Neural cell (in vitro differentiated cells): Measurements from ENCODE around the gene GOLM1. TPM values are rescaled to one million over a fixed set of nuclear protein-coding genes. Genes with fewer than 3 reads are reported as not detected.

ENCODE experiments used
- H2AFZ ChIP-seq: fragments of 200-600, 300-800 bp; sonication (generic), shearing (Covaris generic); 2 replicates; pipeline ENCODE4 v1.6.0; 2014; ENCODE audit warnings: low read depth, mild to moderate bottlenecking, antibody characterized with exemption, low read length, moderate library complexity
- H3F3A ChIP-seq: fragments of 200-600 bp; shearing (Covaris generic); 2 replicates; pipeline ENCODE4 v1.6.1; 2016; ENCODE audit warnings: mild to moderate bottlenecking, moderate library complexity, mixed read lengths, antibody characterized with exemption, low read length; ENCODE audit not compliant: insufficient read depth, poor library complexity, severe bottlenecking
- H3K27ac ChIP-seq: fragments of 200-600, 300-800 bp; sonication (generic), shearing (Covaris generic); 2 replicates; pipeline ENCODE4 v1.5.1; 2014; ENCODE audit warnings: mild to moderate bottlenecking, low read length, moderate library complexity
- H3K27me3 ChIP-seq: fragments of 300-800, 200-600 bp; sonication (generic), shearing (Covaris generic); 2 replicates; pipeline ENCODE4 v1.6.0; 2014; ENCODE audit warnings: mild to moderate bottlenecking, low read depth, low read length, moderate library complexity; ENCODE audit not compliant: insufficient read depth
- H3K36me3 ChIP-seq: fragments of 300-800, 200-600 bp; sonication (generic), shearing (Covaris generic); 2 replicates; pipeline ENCODE4 v1.5.1; 2014; ENCODE audit warnings: mild to moderate bottlenecking, antibody characterized with exemption, low read length, moderate library complexity; ENCODE audit not compliant: insufficient read depth
- H3K4me2 ChIP-seq: fragments of 300-800, 200-600 bp; sonication (generic), shearing (Covaris generic); 2 replicates; pipeline ENCODE4 v1.6.0; 2014; ENCODE audit warnings: mild to moderate bottlenecking, low read length
- H3K4me3 ChIP-seq: fragments of 300-800, 200-600 bp; sonication (generic), shearing (Covaris generic); 2 replicates; pipeline ENCODE4 v1.5.1; 2014; ENCODE audit warnings: mild to moderate bottlenecking, low read length, moderate library complexity
- H3K79me2 ChIP-seq: fragments of 200-600 bp; shearing (Covaris generic); replicated peaks from 2 replicates; pipeline ENCODE4 v1.6.0; 2014; ENCODE audit warnings: mild to moderate bottlenecking, low read length, moderate library complexity; ENCODE audit not compliant: insufficient read depth
- H3K9ac ChIP-seq: fragments of 300-800, 200-600 bp; sonication (generic), shearing (Covaris generic); 2 replicates; pipeline ENCODE4 v1.6.1; 2016; ENCODE audit warnings: mild to moderate bottlenecking, low read length, mixed read lengths
- H3K9me2 ChIP-seq: fragments of 200-600 bp; shearing (Covaris generic); 2 replicates; pipeline ENCODE4 v1.6.1; 2016; ENCODE audit warnings: mild to moderate bottlenecking, low read length, mixed read lengths; ENCODE audit not compliant: insufficient read depth
- H3K9me3 ChIP-seq: fragments of 200-600, 300-800 bp; sonication (generic), shearing (Covaris generic); 2 replicates; pipeline ENCODE4 v1.6.1; 2016; ENCODE audit warnings: mild to moderate bottlenecking, mixed run types, low read length, moderate library complexity, mixed read lengths
- H4K20me1 ChIP-seq: fragments of 200-600 bp; shearing (Covaris generic); 2 replicates; pipeline ENCODE4 v1.6.1; 2016; ENCODE audit warnings: mild to moderate bottlenecking, mixed run types; ENCODE audit not compliant: insufficient read depth
- EP300 ChIP-seq: fragments of 450-650 bp; conservative IDR thresholded peaks from 2 replicates; pipeline ENCODE4 v1.6.1; 2014; ENCODE audit warnings: antibody characterized with exemption, mild to moderate bottlenecking, moderate library complexity; ENCODE audit not compliant: poor library complexity, severe bottlenecking
- EZH2 ChIP-seq: fragments of 200-600, 300-800 bp; shearing (Covaris generic), sonication (generic); IDR thresholded peaks from 2 replicates; pipeline ENCODE4 v1.6.1; 2014; ENCODE audit warnings: antibody characterized with exemption, low read length, borderline replicate concordance, mild to moderate bottlenecking; ENCODE audit not compliant: insufficient read depth, poor library complexity, severe bottlenecking
- MXI1 ChIP-seq: fragments of 450-650 bp; conservative IDR thresholded peaks from 2 replicates; pipeline ENCODE4 v1.6.1; 2014; ENCODE audit warnings: antibody characterized with exemption, mild to moderate bottlenecking; ENCODE audit not compliant: poor library complexity, severe bottlenecking
- POLR2AphosphoS5 ChIP-seq: IDR thresholded peaks from 2 replicates; pipeline ENCODE4 v1.6.1; 2012
- RAD21 ChIP-seq: fragments of 450-650 bp; conservative IDR thresholded peaks from 2 replicates; pipeline ENCODE4 v1.6.1; 2014; ENCODE audit warnings: antibody characterized with exemption, mild to moderate bottlenecking, moderate library complexity
- SMC3 ChIP-seq: fragments of 450-650 bp; conservative IDR thresholded peaks from 2 replicates; pipeline ENCODE4 v1.6.1; 2014; ENCODE audit warnings: antibody characterized with exemption, mild to moderate bottlenecking, moderate library complexity; ENCODE audit not compliant: poor library complexity
- TAF1 ChIP-seq: IDR thresholded peaks from 2 replicates; pipeline ENCODE4 v1.6.1; 2012; ENCODE audit warnings: low read depth
- polyA plus RNA-seq: library from polyadenylated mRNA; depleted of rRNA; stranded (reverse); fragments of >200 nt; gene quantifications from 2 replicates; pipeline ENCODE4 v1.2.3, GENCODE V29; 2014
- TF ChIP-seq, protein P1 (sequence below): fragments of 450-650 bp; IDR thresholded peaks from 2 replicates; pipeline ENCODE4 v1.5.1; 2014; ENCODE audit warnings: antibody characterized with exemption, mild to moderate bottlenecking, moderate library complexity; ENCODE audit not compliant: poor library complexity, severe bottlenecking
- TF ChIP-seq, protein P2 (sequence below): IDR thresholded peaks from 2 replicates; pipeline ENCODE4 v1.6.1; 2012; ENCODE audit warnings: borderline replicate concordance

The GOLM1 gene
- polyA plus RNA-seq, 1 donor from 2014 or later, result 77.4 TPM

DNA sequence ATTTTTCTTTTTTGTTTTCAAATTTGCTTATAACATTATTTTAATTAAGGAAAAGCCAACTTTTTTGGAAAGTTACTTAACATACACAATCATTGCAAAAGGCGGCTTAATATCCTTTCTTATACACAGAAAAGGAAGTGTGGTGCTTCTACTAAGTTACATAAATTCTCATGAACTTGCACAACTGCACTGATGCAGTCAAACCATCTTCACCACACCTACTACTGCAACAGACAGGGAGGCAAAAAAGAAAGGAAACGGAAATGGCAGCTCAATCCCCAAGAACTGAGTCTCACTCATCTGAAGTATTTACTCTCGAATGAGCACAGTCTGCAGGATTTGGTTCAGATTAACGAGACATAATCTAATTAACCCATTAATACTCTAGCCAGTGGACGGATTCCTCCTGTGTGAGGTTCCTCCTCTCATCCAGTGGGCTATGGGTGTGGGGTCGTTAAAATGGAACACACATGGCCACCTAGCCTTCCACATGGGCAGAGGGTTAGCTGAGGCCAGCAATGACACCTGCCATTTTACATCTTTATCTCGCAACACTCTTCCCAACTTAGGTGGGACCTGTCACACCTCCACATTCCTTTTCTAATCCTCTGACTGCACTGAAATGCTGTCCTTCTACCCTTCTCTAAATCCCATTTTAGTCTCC is 30.0 kb downstream of the GOLM1 start:
- no peak for TF ChIP-seq EZH2
- TF ChIP-seq RAD21, result no peak
- no peak for TF ChIP-seq TAF1
- no peak for TF ChIP-seq POLR2AphosphoS5
- TF ChIP-seq EP300, result no peak
- TF ChIP-seq SMC3, result no peak
- TF ChIP-seq MXI1, result no peak
- TF ChIP-seq, protein P1, sequence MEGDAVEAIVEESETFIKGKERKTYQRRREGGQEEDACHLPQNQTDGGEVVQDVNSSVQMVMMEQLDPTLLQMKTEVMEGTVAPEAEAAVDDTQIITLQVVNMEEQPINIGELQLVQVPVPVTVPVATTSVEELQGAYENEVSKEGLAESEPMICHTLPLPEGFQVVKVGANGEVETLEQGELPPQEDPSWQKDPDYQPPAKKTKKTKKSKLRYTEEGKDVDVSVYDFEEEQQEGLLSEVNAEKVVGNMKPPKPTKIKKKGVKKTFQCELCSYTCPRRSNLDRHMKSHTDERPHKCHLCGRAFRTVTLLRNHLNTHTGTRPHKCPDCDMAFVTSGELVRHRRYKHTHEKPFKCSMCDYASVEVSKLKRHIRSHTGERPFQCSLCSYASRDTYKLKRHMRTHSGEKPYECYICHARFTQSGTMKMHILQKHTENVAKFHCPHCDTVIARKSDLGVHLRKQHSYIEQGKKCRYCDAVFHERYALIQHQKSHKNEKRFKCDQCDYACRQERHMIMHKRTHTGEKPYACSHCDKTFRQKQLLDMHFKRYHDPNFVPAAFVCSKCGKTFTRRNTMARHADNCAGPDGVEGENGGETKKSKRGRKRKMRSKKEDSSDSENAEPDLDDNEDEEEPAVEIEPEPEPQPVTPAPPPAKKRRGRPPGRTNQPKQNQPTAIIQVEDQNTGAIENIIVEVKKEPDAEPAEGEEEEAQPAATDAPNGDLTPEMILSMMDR, result no peak
- TF ChIP-seq, protein P2, sequence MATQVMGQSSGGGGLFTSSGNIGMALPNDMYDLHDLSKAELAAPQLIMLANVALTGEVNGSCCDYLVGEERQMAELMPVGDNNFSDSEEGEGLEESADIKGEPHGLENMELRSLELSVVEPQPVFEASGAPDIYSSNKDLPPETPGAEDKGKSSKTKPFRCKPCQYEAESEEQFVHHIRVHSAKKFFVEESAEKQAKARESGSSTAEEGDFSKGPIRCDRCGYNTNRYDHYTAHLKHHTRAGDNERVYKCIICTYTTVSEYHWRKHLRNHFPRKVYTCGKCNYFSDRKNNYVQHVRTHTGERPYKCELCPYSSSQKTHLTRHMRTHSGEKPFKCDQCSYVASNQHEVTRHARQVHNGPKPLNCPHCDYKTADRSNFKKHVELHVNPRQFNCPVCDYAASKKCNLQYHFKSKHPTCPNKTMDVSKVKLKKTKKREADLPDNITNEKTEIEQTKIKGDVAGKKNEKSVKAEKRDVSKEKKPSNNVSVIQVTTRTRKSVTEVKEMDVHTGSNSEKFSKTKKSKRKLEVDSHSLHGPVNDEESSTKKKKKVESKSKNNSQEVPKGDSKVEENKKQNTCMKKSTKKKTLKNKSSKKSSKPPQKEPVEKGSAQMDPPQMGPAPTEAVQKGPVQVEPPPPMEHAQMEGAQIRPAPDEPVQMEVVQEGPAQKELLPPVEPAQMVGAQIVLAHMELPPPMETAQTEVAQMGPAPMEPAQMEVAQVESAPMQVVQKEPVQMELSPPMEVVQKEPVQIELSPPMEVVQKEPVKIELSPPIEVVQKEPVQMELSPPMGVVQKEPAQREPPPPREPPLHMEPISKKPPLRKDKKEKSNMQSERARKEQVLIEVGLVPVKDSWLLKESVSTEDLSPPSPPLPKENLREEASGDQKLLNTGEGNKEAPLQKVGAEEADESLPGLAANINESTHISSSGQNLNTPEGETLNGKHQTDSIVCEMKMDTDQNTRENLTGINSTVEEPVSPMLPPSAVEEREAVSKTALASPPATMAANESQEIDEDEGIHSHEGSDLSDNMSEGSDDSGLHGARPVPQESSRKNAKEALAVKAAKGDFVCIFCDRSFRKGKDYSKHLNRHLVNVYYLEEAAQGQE, result no peak
- H3K36me3 ChIP-seq, result no peaks in the 10 kb centered on the region

DNA sequence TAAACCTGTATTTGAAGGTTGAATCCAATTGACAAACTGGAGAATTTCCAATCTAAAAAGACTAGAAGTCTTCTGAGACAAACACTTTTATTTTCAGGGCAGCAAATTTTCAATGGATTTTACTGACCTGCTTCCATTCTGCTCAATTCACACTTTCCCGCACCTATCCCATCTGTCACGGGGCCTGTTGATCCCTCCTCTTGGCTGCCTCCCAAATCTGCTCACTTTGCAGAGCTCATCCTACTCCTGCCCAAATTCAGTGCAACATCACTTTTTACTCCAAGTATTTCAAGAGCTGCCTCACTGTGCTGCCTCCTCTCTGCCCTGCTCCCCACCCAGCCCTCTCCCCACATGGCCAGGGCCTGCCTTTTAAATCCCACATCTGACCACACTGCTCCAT is 35.1 kb downstream of the GOLM1 start:
- H3K9me3 ChIP-seq, result no peaks in the 10 kb centered on the region
- TF ChIP-seq EZH2, result no peak
- no peak for TF ChIP-seq MXI1
- TF ChIP-seq, protein P1, result no peak
- H3F3A ChIP-seq, result no peaks in the 10 kb centered on the region
- no peak overlapping the region for H3K9ac ChIP-seq
- H3K36me3 ChIP-seq, result no peaks in the 10 kb centered on the region
- no peaks in the 10 kb centered on the region for H3K27me3 ChIP-seq
- H3K4me3 ChIP-seq, result no peak overlapping the region
- H3K9me2 ChIP-seq, result no peaks in the 10 kb centered on the region
- no peak overlapping the region for H2AFZ ChIP-seq
- H3K4me2 ChIP-seq, result no peak overlapping the region
- H3K79me2 ChIP-seq, result peaks cover 4% of the 10 kb centered on the region
- H4K20me1 ChIP-seq, result no peaks in the 10 kb centered on the region
- H3K27ac ChIP-seq, result no peak overlapping the region

More for the DNA sequence above, 30.0 kb downstream of the GOLM1 start:
- H3K4me2 ChIP-seq, result no peak overlapping the region
- no peaks in the 10 kb centered on the region for H3K9me2 ChIP-seq
- no peak overlapping the region for H3K4me3 ChIP-seq
- H3K79me2 ChIP-seq, result peaks cover 4% of the 10 kb centered on the region
- no peak overlapping the region for H2AFZ ChIP-seq
- no peaks in the 10 kb centered on the region for H3F3A ChIP-seq
- no peaks in the 10 kb centered on the region for H4K20me1 ChIP-seq
- H3K9ac ChIP-seq, result no peak overlapping the region
- H3K9me3 ChIP-seq, result no peaks in the 10 kb centered on the region
- H3K27me3 ChIP-seq, result no peaks in the 10 kb centered on the region
- no peak overlapping the region for H3K27ac ChIP-seq
